ENCODE measurements around the gene AGTR1. TPM values are rescaled to one million over a fixed set of nuclear protein-coding genes. Genes with fewer than 3 reads are reported as not detected.

The AGTR1 gene
- total RNA-seq, 4 donors from 2014 or later: 78.6 to 195 (median 115) TPM

DNA sequence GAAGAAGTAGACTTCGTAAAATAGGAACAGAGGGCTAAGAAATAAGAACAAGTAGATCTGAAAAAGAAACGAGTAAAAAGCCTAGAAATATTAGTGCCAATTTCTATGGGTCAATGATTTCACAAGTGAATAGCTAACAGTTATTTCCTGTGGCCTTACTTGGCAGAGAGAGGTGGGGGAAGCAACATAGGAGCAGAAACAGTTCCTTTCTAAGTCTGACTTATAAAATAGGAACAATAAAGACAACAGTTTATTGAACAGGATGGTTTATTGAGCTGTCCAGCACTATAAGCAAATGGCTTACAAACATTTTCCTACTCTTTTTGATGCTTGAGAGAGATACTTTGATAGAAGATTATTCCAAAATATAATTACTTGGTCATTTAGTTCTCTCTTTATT is 37.9 kb downstream of the AGTR1 start:
- TF ChIP-seq, protein P1, sequence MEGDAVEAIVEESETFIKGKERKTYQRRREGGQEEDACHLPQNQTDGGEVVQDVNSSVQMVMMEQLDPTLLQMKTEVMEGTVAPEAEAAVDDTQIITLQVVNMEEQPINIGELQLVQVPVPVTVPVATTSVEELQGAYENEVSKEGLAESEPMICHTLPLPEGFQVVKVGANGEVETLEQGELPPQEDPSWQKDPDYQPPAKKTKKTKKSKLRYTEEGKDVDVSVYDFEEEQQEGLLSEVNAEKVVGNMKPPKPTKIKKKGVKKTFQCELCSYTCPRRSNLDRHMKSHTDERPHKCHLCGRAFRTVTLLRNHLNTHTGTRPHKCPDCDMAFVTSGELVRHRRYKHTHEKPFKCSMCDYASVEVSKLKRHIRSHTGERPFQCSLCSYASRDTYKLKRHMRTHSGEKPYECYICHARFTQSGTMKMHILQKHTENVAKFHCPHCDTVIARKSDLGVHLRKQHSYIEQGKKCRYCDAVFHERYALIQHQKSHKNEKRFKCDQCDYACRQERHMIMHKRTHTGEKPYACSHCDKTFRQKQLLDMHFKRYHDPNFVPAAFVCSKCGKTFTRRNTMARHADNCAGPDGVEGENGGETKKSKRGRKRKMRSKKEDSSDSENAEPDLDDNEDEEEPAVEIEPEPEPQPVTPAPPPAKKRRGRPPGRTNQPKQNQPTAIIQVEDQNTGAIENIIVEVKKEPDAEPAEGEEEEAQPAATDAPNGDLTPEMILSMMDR (IDR thresholded peaks at IDR 0.05; ENCODE audit: low read depth): no peak

DNA sequence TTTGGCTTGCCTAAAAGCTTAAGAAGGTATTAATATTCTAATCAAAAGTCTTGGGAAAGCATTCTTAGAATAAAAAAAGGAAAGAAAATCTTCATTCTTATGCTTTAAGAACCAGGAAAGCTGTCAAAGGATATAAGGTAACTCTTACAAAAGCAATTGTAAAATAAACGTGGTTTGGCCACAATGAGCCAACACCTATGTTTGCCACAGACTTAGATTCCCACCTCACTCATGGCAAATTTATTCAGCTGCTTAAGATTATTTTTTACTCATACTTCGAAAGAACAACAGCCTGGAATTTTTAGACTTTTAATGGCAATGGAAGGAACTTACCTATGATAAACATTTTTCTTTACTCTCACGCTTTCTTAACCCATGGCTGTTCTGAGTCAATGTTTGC is 38.4 kb downstream of the AGTR1 start:
- TF ChIP-seq, protein P1 (IDR thresholded peaks at IDR 0.05; ENCODE audit: low read depth): no peak

DNA sequence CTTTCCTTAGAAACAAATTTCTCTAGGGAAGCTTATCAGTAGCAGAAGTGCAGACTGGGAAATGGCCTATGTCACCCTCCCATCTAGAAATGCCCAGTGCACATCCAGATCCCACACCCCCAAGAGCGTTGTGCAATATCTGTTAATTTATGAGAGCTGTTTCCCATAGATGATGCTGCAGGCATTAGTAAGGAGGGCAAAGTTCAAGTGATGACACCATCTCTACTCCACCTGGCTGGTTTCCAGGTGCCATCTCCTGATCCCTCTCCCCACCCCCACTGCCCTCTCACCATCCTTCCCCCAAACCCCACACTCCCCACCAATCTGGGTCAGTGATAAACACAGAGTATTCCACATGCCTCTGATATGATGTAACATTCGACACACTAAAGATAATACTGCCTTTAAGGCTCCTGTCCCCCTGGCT is 39.4 kb downstream of the AGTR1 start:
- TF ChIP-seq, protein P1 (IDR thresholded peaks at IDR 0.05; ENCODE audit: low read depth): no peak

DNA sequence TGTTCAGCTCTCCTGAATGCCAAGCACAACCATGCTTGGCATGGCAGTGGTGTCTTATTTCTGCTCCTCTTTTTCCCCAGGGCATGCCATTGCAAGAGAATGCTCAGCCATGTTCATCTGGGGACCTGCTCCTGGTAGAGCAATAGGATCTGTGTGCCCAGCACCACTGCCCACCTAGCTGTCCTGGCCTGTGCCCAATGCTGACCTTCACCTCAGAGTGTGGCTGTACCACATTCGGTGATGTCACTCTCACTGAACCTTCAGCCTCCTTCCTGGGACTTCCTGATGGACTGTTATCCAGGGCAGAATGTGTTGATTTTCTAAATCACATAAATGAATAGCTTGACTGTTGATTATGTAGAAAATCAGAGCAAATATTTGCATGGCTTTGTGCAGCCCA is 42.0 kb downstream of the AGTR1 start:
- TF ChIP-seq, protein P1 (IDR thresholded peaks at IDR 0.05; ENCODE audit: low read depth): no peak

DNA sequence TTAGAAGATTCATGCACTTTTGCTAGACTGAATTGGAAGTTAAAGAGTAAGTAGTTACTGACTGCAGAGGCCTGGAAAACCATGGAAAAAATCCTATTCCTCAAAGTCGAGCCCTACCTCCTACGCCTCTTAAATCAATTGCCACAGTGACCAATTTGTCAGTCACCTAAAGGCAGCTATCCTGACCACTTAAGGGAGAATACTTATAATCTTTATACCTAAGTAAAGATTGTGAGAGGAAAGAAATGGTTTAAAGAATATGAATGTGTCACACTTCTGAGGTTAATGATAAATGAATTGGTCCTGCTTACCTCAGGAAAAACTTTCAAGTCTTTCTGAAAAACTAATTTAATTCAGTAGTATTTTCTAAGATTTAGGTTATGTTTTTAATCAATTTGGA is 42.6 kb downstream of the AGTR1 start:
- TF ChIP-seq, protein P1 (IDR thresholded peaks at IDR 0.05; ENCODE audit: low read depth): no peak

DNA sequence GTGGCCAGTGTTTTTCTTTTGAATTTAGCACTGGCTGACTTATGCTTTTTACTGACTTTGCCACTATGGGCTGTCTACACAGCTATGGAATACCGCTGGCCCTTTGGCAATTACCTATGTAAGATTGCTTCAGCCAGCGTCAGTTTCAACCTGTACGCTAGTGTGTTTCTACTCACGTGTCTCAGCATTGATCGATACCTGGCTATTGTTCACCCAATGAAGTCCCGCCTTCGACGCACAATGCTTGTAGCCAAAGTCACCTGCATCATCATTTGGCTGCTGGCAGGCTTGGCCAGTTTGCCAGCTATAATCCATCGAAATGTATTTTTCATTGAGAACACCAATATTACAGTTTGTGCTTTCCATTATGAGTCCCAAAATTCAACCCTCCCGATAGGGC is 43.5 kb downstream of the AGTR1 start:
- TF ChIP-seq, protein P1 (IDR thresholded peaks at IDR 0.05; ENCODE audit: low read depth): no peak

DNA sequence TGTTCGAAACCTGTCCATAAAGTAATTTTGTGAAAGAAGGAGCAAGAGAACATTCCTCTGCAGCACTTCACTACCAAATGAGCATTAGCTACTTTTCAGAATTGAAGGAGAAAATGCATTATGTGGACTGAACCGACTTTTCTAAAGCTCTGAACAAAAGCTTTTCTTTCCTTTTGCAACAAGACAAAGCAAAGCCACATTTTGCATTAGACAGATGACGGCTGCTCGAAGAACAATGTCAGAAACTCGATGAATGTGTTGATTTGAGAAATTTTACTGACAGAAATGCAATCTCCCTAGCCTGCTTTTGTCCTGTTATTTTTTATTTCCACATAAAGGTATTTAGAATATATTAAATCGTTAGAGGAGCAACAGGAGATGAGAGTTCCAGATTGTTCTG is 44.4 kb downstream of the AGTR1 start:
- TF ChIP-seq, protein P1 (IDR thresholded peaks at IDR 0.05; ENCODE audit: low read depth): no peak
